HCT116 (cell line): ENCODE measurements around the gene TPO. TPM values are rescaled to one million over a fixed set of nuclear protein-coding genes. Genes with fewer than 3 reads are reported as not detected.

Experiments
- ATAC-seq: fragments of 200-7000 bp; cut with Tn5 transposase; 2 replicates; pipeline ENCODE4 v1.9.1; 2020; ENCODE audit warnings: mild to moderate bottlenecking, moderate library complexity
- BruUV-seq: library from RNA; stranded (reverse); fragments of 400-500 nt; replicated peaks from 2 replicates; lab custom pipeline; 2021; lab: Mats Ljungman, UMichigan
- CTCF ChIA-PET: fragments of 300-600 bp; sonication (Branson Sonifier 250); formaldehyde crosslinking; loops from one replicate; lab custom pipeline; 2021; ENCODE audit warnings: antibody characterized with exemption; lab: Charles Lee
- POLR2A ChIA-PET: fragments of 300-600, 350-600 bp; sonication (Branson Sonifier 250); formaldehyde crosslinking; loops from one replicate; lab custom pipeline; 2021; ENCODE audit warnings: antibody characterized with exemption; lab: Charles Lee
- RAD21 ChIA-PET, 2 experiments: fragments of 300-600 bp; sonication (Branson Sonifier 250); formaldehyde crosslinking; loops; one replicate each; lab custom pipeline; 2023; ENCODE audit warnings: low total read pairs in 2 of 2; ENCODE audit not compliant: uncharacterized antibody in 2 of 2, unreplicated experiment in 2 of 2, low non-redundant PET in 1 of 2; lab: Charles Lee
- DNase-seq: peaks from one replicate; pipeline ENCODE4 v3.0.0-alpha.2; 2010; ENCODE audit warnings: low read depth, low spot score
- H2AFZ ChIP-seq: fragments of 200-600 bp; shearing (Covaris generic), sonication (generic); 2 replicates; pipeline ENCODE4 v1.6.1; 2017; ENCODE audit warnings: low read depth, mixed run types, mixed read lengths, antibody characterized with exemption, low read length; ENCODE audit not compliant: poor library complexity, severe bottlenecking
- H3K27ac ChIP-seq: 2 replicates; pipeline ENCODE4 v1.5.1; 2012; ENCODE audit warnings: low read depth, low read length
- H3K27me3 ChIP-seq: fragments of 200-600 bp; sonication (generic); 2 replicates; pipeline ENCODE4 v1.6.1; 2016; ENCODE audit warnings: mixed run types, low read length, mixed read lengths; ENCODE audit not compliant: insufficient read depth
- H3K36me3 ChIP-seq, 2 experiments: fragments of 200-500 bp in 1 of 2; fragments of 200-600 bp in 1 of 2; sonication (Bioruptor generic) in 1 of 2; sonication (generic) in 1 of 2; 2 replicates each; pipeline versions ENCODE4 v1.5.1 to v1.6.1; 2014 to 2016; ENCODE audit warnings: low read length in 2 of 2, inconsistent platforms in 1 of 2, mixed read lengths in 1 of 2, mixed run types in 1 of 2; ENCODE audit not compliant: insufficient read depth in 2 of 2, control insufficient read depth in 1 of 2
- H3K4me1 ChIP-seq, 2 experiments: fragments of 200-600 bp in 1 of 2; sonication (generic) in 1 of 2; 2 replicates each; pipeline versions ENCODE4 v1.5.1 to v1.6.1; 2012 to 2017; ENCODE audit warnings: low read length in 2 of 2, inconsistent platforms in 1 of 2, mild to moderate bottlenecking in 1 of 2, mixed read lengths in 1 of 2, mixed run types in 1 of 2, moderate library complexity in 1 of 2; ENCODE audit not compliant: insufficient read depth in 2 of 2, control insufficient read depth in 1 of 2
- H3K4me2 ChIP-seq: fragments of 200-600 bp; sonication (generic); 2 replicates; pipeline ENCODE4 v1.6.1; 2017; ENCODE audit warnings: mixed run types, low read length, mixed read lengths
- H3K4me3 ChIP-seq, 2 experiments: fragments of 200-600 bp in 1 of 2; sonication (generic) in 1 of 2; replicated peaks in 1 of 2; 2 replicates each; pipeline ENCODE4 v1.5.1; 2011 to 2016; ENCODE audit warnings: low read length in 2 of 2, control low read depth in 1 of 2, low read depth in 1 of 2, mild to moderate bottlenecking in 1 of 2, mixed read lengths in 1 of 2, mixed run types in 1 of 2
- H3K79me2 ChIP-seq: fragments of 200-600 bp; sonication (generic); 2 replicates; pipeline ENCODE4 v1.6.1; 2017; ENCODE audit warnings: mild to moderate bottlenecking, mixed run types, low read length, moderate library complexity, mixed read lengths; ENCODE audit not compliant: insufficient read depth
- H3K9ac ChIP-seq: fragments of 200-600 bp; sonication (generic); 2 replicates; pipeline ENCODE4 v1.6.1; 2016; ENCODE audit warnings: low read length, mixed read lengths
- H3K9me2 ChIP-seq: fragments of 200-600 bp; sonication (generic), shearing (Covaris generic); 2 replicates; pipeline ENCODE4 v1.6.1; 2017; ENCODE audit warnings: mixed run types, mild to moderate bottlenecking, moderate library complexity; ENCODE audit not compliant: insufficient read depth
- H3K9me3 ChIP-seq, 2 experiments: fragments of 200-500 bp in 1 of 2; fragments of 200-600 bp in 1 of 2; sonication (Bioruptor generic) in 1 of 2; sonication (generic) in 1 of 2; 2 replicates each; pipeline ENCODE4 v1.6.1; 2014 to 2017; ENCODE audit warnings: low read length in 2 of 2, mixed read lengths in 2 of 2, inconsistent platforms in 1 of 2, low read depth in 1 of 2, mild to moderate bottlenecking in 1 of 2, mixed run types in 1 of 2, moderate library complexity in 1 of 2; ENCODE audit not compliant: control insufficient read depth in 1 of 2, insufficient read depth in 1 of 2
- H4K20me1 ChIP-seq: fragments of 200-600 bp; sonication (generic), shearing (Covaris generic); 2 replicates; pipeline ENCODE4 v1.6.1; 2017; ENCODE audit warnings: mixed run types, mild to moderate bottlenecking, moderate library complexity; ENCODE audit not compliant: insufficient read depth
- CBX3 ChIP-seq: IDR thresholded peaks from 2 replicates; pipeline ENCODE4 v1.6.1; 2012; ENCODE audit warnings: low read depth
- CTCF ChIP-seq, 3 experiments: fragments of 200-600 bp in 1 of 3; sonication (generic) in 1 of 3; IDR thresholded peaks in 2 of 3; conservative IDR thresholded peaks in 1 of 3; 2 replicates each; pipeline ENCODE4 v1.5.1; 2012 to 2017; ENCODE audit warnings: low read depth in 2 of 3, low read length in 2 of 3, antibody characterized with exemption in 1 of 3, borderline replicate concordance in 1 of 3, control low read depth in 1 of 3, mild to moderate bottlenecking in 1 of 3, mixed read lengths in 1 of 3, mixed run types in 1 of 3, moderate library complexity in 1 of 3; ENCODE audit not compliant: insufficient read depth in 1 of 3
- EGR1 ChIP-seq: IDR thresholded peaks from 2 replicates; pipeline ENCODE4 v1.6.1; 2012; ENCODE audit warnings: low read depth
- EZH2 ChIP-seq: fragments of 200-600 bp; sonication (generic); IDR thresholded peaks from 2 replicates; pipeline ENCODE4 v1.6.1; 2017; ENCODE audit warnings: antibody characterized with exemption, mixed run types
- SIN3A ChIP-seq: IDR thresholded peaks from 2 replicates; pipeline ENCODE4 v1.6.1; 2012; ENCODE audit warnings: low read depth
- SRF ChIP-seq: IDR thresholded peaks from 2 replicates; pipeline ENCODE4 v1.6.1; 2012; ENCODE audit warnings: low read depth
- TCF7L2 ChIP-seq: IDR thresholded peaks from 2 replicates; pipeline ENCODE4 v1.7.0; 2011; ENCODE audit warnings: borderline replicate concordance, inconsistent platforms; ENCODE audit not compliant: insufficient read depth, insufficient read length; ENCODE audit errors: extremely low read depth
- ZNF274 ChIP-seq: fragments of 200-500 bp; sonication (Bioruptor generic); IDR thresholded peaks from 2 replicates; pipeline ENCODE4 v1.6.1; 2014; ENCODE audit warnings: mild to moderate bottlenecking, low read depth, low read length, inconsistent platforms
- intact Hi-C: fragments of 100-400 bp; cut with micrococcal nuclease; formaldehyde crosslinking; loops from 2 replicates; pipeline ENCODE4 v1.10.0; 2022
- total RNA-seq: library from RNA; stranded (reverse); gene quantifications from one replicate; pipeline ENCODE4 v1.2.1, GENCODE V29; 2021; ENCODE audit not compliant: unreplicated experiment

Gene TPO
- total RNA-seq, 1 experiment from 2014 or later, result not detected

GRCh38 chr2:1402064-1402463 is 11.2 kb upstream of the TPO start:
- H3K9me3 ChIP-seq, result no peaks in the 10 kb centered on the region
- no peaks in the 10 kb centered on the region for H4K20me1 ChIP-seq
- ChIA-PET CTCF (no interaction called here), POLR2A (no interaction called here)
- ATAC-seq, result no peak
- intact Hi-C loops, result no loop called here
- no peaks in the 10 kb centered on the region for H3K9me2 ChIP-seq
- H3K4me2 ChIP-seq, result no peak overlapping the region
- H3K27ac ChIP-seq, result no peak overlapping the region
- no peak for TF ChIP-seq EZH2
- TF ChIP-seq EGR1, result no peak
- TF ChIP-seq CBX3, result no peak
- no peak for TF ChIP-seq CTCF (IDR thresholded peaks at IDR 0.05 in 2 of 3, conservative IDR thresholded peaks at IDR 0.05 in 1 of 3; ENCODE audit: borderline replicate concordance in 1 of 3, insufficient read depth in 1 of 3, low read depth in 2 of 3, low read length in 2 of 3)
- TF ChIP-seq ZNF274, result no peak
- no peak for TF ChIP-seq SRF
- no peak for TF ChIP-seq TCF7L2
- TF ChIP-seq, all 23 proteins: peak for 0
- DNase-seq, result no peak
- H3K27me3 ChIP-seq, result peaks cover 20% of the 10 kb centered on the region
- no peaks in the 10 kb centered on the region for H3K4me1 ChIP-seq
- RAD21 ChIA-PET, result no interaction called here
- no peak overlapping the region for H3K4me3 ChIP-seq
- no peak overlapping the region for H3K9ac ChIP-seq
- H3K79me2 ChIP-seq, result no peaks in the 10 kb centered on the region
- BruUV-seq, result no TSS peak
- no peak overlapping the region for H2AFZ ChIP-seq
- H3K36me3 ChIP-seq, result no peaks in the 10 kb centered on the region

- ChIA-PET CTCF (no interaction called here), POLR2A (no interaction called here), RAD21 (no interaction called here)
- intact Hi-C loops, result no loop called here
- DNase-seq (no peak), ATAC-seq (no peak)
- Histone ChIP-seq H3K27ac (no peak overlapping the region), H3K36me3 (no peaks in the 10 kb centered on the region), H3K9ac (no peak overlapping the region), H2AFZ (no peak overlapping the region), H4K20me1 (no peaks in the 10 kb centered on the region), H3K9me3 (no peaks in the 10 kb centered on the region), H3K27me3 (peaks cover 25% of the 10 kb centered on the region), H3K4me2 (no peak overlapping the region), H3K79me2 (no peaks in the 10 kb centered on the region), H3K4me3 (no peak overlapping the region), H3K9me2 (no peaks in the 10 kb centered on the region), H3K4me1 (no peaks in the 10 kb centered on the region)
- TF ChIP-seq SIN3A (no peak), CTCF (IDR thresholded peaks at IDR 0.05 in 2 of 3, conservative IDR thresholded peaks at IDR 0.05 in 1 of 3; ENCODE audit: borderline replicate concordance in 1 of 3, insufficient read depth in 1 of 3, low read depth in 2 of 3, low read length in 2 of 3) (no peak)
- BruUV-seq, result no TSS peak
Observed at GRCh38 chr2:1403565-1403964, 9.7 kb upstream of the TPO start.
